Mucosa of descending colon (tissue), 3 donors: ENCODE results near the gene EHD3. TPM values are rescaled to one million over a fixed set of nuclear protein-coding genes. Genes with fewer than 3 reads are reported as not detected.

Experiments used
- ATAC-seq: fragments of 200-7000 bp; cut with Tn5 transposase; one replicate; pipeline ENCODE4 v1.9.1; 2020; ENCODE audit warnings: mild to moderate bottlenecking, moderate library complexity
- DNase-seq, 3 donors: peaks; one replicate each; pipeline ENCODE4 v3.0.0-alpha.2; 2020
- H3K36me3 ChIP-seq: fragments of 200-600 bp; one replicate; pipeline ENCODE4 v1.8.0; 2021; ENCODE audit warnings: low read depth, mild to moderate bottlenecking
- H3K4me1 ChIP-seq: fragments of 200-600 bp; one replicate; pipeline ENCODE4 v1.8.0; 2021; ENCODE audit warnings: low read depth, mild to moderate bottlenecking
- H3K4me3 ChIP-seq: fragments of 200-600 bp; one replicate; pipeline ENCODE4 v1.8.0; 2021; ENCODE audit warnings: mild to moderate bottlenecking
- H3K9me3 ChIP-seq: fragments of 200-600 bp; one replicate; pipeline ENCODE4 v1.8.0; 2021; ENCODE audit warnings: mild to moderate bottlenecking
- intact Hi-C, 2 donors: fragments of 100-400 bp; cut with DNase I in 1 of 2; cut with micrococcal nuclease in 1 of 2; formaldehyde crosslinking; loops; one replicate each; pipeline versions ENCODE4 v1.11.0 to v1.11.1; 2022; cut with DNase I, micrococcal nuclease
- total RNA-seq, 3 donors: library from RNA; stranded (reverse); fragmentation: NEBNext Ultra II Directional in 2 of 3; extraction: Animal tissue kit (Norgen Biotek cat#: 25700) in 2 of 3; gene quantifications; one replicate each; pipeline versions ENCODE4 v1.2.1 to v1.2.4, GENCODE V29; 2021 to 2023
- TF ChIP-seq, protein P1 (sequence below): fragments of 200-600 bp; IDR thresholded peaks from one replicate; pipeline ENCODE4 v1.8.0; 2022; ENCODE audit warnings: antibody characterized with exemption, mild to moderate bottlenecking
- donor health status: DM: no; HTN: no; CAD: no; lungs with moderate emphysema.
- donor health status: DM: no; HTN: no; CAD: no.
- donor health status: DM: no; HTN: yes; CAD: no.

Gene EHD3
- total RNA-seq, 3 donors from 2014 or later = 0.87 to 4.4 (median 1.9) TPM

DNA sequence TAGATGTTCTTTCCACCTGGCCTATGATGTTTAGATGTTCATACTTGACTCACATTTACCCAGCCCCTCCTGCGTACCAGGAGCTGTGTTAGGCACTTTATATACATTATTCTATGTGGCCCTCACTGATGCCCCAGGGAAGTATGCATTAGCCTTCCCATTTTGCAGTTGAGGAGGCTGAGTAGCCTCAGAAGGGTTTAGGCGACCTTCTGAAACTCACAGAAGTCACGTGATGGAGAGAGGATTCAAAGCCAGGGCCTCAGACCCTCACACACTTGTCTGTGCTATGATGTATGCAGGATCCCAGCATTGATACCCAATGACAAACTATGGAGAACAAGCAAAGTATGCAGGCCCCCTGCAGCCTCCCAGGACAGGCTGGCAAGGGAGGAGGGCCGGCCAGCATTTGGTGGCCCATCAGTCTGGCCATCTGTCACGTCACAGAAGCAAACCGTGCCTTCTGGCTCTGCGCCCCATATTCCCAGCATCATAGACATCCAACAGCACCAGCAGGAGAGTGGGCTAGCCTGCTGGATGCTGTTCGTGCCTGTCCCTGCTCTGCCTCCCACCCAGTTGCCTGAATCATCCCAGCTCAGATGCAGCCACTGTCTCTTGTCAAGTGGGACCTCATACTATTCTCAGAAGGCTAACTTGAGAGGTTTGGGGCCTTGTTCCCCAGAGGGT is 33.6 kb downstream of the EHD3 start:
- no peak for DNase-seq
- no peak overlapping the region for H3K4me3 ChIP-seq
- no peaks in the 10 kb centered on the region for H3K36me3 ChIP-seq
- TF ChIP-seq, protein P1, sequence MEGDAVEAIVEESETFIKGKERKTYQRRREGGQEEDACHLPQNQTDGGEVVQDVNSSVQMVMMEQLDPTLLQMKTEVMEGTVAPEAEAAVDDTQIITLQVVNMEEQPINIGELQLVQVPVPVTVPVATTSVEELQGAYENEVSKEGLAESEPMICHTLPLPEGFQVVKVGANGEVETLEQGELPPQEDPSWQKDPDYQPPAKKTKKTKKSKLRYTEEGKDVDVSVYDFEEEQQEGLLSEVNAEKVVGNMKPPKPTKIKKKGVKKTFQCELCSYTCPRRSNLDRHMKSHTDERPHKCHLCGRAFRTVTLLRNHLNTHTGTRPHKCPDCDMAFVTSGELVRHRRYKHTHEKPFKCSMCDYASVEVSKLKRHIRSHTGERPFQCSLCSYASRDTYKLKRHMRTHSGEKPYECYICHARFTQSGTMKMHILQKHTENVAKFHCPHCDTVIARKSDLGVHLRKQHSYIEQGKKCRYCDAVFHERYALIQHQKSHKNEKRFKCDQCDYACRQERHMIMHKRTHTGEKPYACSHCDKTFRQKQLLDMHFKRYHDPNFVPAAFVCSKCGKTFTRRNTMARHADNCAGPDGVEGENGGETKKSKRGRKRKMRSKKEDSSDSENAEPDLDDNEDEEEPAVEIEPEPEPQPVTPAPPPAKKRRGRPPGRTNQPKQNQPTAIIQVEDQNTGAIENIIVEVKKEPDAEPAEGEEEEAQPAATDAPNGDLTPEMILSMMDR = no peak
- no peak for ATAC-seq
- intact Hi-C loops = no loop called here
- no peaks in the 10 kb centered on the region for H3K4me1 ChIP-seq
- no peaks in the 10 kb centered on the region for H3K9me3 ChIP-seq

DNA sequence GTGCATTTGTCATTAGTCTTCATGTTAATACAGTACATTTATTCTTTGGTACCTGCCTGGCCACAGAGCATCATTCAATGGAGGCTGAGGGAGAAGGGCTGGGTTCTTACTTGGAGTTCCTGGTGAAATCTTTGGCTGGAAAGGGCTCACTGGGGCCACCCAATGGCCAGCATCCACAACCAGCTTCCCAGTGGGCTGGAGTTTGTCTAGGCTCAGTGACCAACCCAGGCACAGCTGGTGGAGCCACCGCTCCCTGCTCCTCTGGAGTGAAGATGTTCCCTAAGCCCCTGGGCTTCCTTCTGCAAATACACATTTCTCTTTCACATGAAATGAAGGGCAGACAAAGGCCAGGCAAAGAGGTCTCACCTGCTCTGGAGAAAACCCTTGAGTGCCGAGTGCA is 34.4 kb downstream of the EHD3 start:
- no peaks in the 10 kb centered on the region for H3K36me3 ChIP-seq
- DNase-seq = no peak
- no peaks in the 10 kb centered on the region for H3K4me1 ChIP-seq
- intact Hi-C loops = no loop called here
- no peaks in the 10 kb centered on the region for H3K9me3 ChIP-seq
- no peak overlapping the region for H3K4me3 ChIP-seq
- TF ChIP-seq, protein P1 = no peak
- no peak for ATAC-seq

GRCh38 chr2:31269087-31269486 is 35.1 kb downstream of the EHD3 start:
- ATAC-seq (no peak), DNase-seq (no peak)
- TF ChIP-seq, protein P1 = no peak
- H3K4me3 ChIP-seq = no peak overlapping the region
- intact Hi-C loops = no loop called here
- H3K36me3 ChIP-seq = no peaks in the 10 kb centered on the region
- no peaks in the 10 kb centered on the region for H3K4me1 ChIP-seq
- H3K9me3 ChIP-seq = no peaks in the 10 kb centered on the region

- Histone ChIP-seq H3K4me1 (no peaks in the 10 kb centered on the region), H3K4me3 (no peak overlapping the region), H3K9me3 (no peaks in the 10 kb centered on the region), H3K36me3 (no peaks in the 10 kb centered on the region)
- ATAC-seq = no peak
- intact Hi-C loops = no loop called here
- TF ChIP-seq, protein P1 = no peak
- DNase-seq = no peak
Measured at GRCh38 chr2:31270131-31270530, 36.2 kb downstream of the EHD3 start.

- H3K9me3 ChIP-seq = no peaks in the 10 kb centered on the region
- no peaks in the 10 kb centered on the region for H3K36me3 ChIP-seq
- H3K4me3 ChIP-seq = no peak overlapping the region
- TF ChIP-seq, protein P1 = no peak
- ATAC-seq (no peak), DNase-seq (no peak)
- intact Hi-C loops = no loop called here
- no peaks in the 10 kb centered on the region for H3K4me1 ChIP-seq
Measured at GRCh38 chr2:31270822-31271231, 36.9 kb downstream of the EHD3 start.

- Histone ChIP-seq H3K9me3 (no peaks in the 10 kb centered on the region), H3K4me1 (no peaks in the 10 kb centered on the region), H3K36me3 (no peaks in the 10 kb centered on the region), H3K4me3 (no peak overlapping the region)
- ATAC-seq (no peak), DNase-seq (no peak)
- intact Hi-C loops = no loop called here
- TF ChIP-seq, protein P1 = no peak
Measured at GRCh38 chr2:31271851-31272267, 37.9 kb downstream of the EHD3 start.
